K562 (cell line): ENCODE data around the gene PHAX. TPM values are rescaled to one million over a fixed set of nuclear protein-coding genes. Genes with fewer than 3 reads are reported as not detected.

Experiments used
- FOXK1 ChIP-seq: sonication (generic); formaldehyde crosslinking; IDR thresholded peaks from 2 replicates; pipeline ENCODE4 v1.8.0; 2022; ENCODE audit warnings: missing genetic modification reagents, mild to moderate bottlenecking, borderline replicate concordance
- HCFC1 ChIP-seq: IDR thresholded peaks from 2 replicates; pipeline ENCODE4 v1.6.1; 2012; ENCODE audit warnings: low read depth, low read length, improper control_type of control experiment
- NBN ChIP-seq: fragments of 450-650 bp; IDR thresholded peaks from 2 replicates; pipeline ENCODE4 v1.6.1; 2016; ENCODE audit warnings: low read depth, mild to moderate bottlenecking
- SLC30A9 ChIP-seq: fragments of 250-450 bp; sonication (Bioruptor Pico); IDR thresholded peaks from 2 replicates; pipeline ENCODE4 v1.8.0; 2022; ENCODE audit warnings: mild to moderate bottlenecking, moderate library complexity
- SPI1 ChIP-seq: IDR thresholded peaks from 2 replicates; pipeline ENCODE4 v1.6.1; 2011; ENCODE audit warnings: low read depth, low read length, control low read depth, borderline replicate concordance
- TBP ChIP-seq: optimal IDR thresholded peaks from 2 replicates; pipeline ENCODE3; 2011; ENCODE audit warnings: low read depth, low read length, improper control_type of control experiment
- TCFL5 ChIP-seq: fragments of 250-450 bp; sonication (Bioruptor Pico); conservative IDR thresholded peaks from 2 replicates; pipeline ENCODE4 v1.6.1; 2021; ENCODE audit warnings: mild to moderate bottlenecking, moderate library complexity, matching md5 sums
- THAP12 ChIP-seq: fragments of 250-450 bp; sonication (Bioruptor Pico); IDR thresholded peaks from 2 replicates; pipeline ENCODE4 v1.9.0; 2021; ENCODE audit warnings: mild to moderate bottlenecking, inconsistent platforms
- ZNF318 ChIP-seq, 2 experiments: fragments of 450-650 bp; IDR thresholded peaks; 2 replicates each; pipeline ENCODE4 v1.6.1; 2016; ENCODE audit warnings: mild to moderate bottlenecking in 2 of 2, borderline replicate concordance in 1 of 2, low read depth in 1 of 2, moderate library complexity in 1 of 2
- ZNF764 ChIP-seq: fragments of 250-450 bp; sonication (Bioruptor Pico); IDR thresholded peaks from 2 replicates; pipeline ENCODE4 v1.4.0; 2020; ENCODE audit warnings: low read depth, mild to moderate bottlenecking, moderate library complexity
- ZNF778 ChIP-seq: fragments of 450-650 bp; formaldehyde crosslinking; IDR thresholded peaks from 2 replicates; pipeline ENCODE4 v1.4.0; 2020; ENCODE audit warnings: mild to moderate bottlenecking, moderate library complexity
- polyA plus RNA-seq, 8 experiments: library from polyadenylated mRNA; depleted of rRNA in 4 of 8; stranded (reverse) in 5 of 8; unstranded in 3 of 8; fragments of >200 nt; fragmentation: Nextera tagmentation in 2 of 8; fragmentation: Illumina TruSeq in 1 of 8; extraction: Ambion mirVana in 2 of 8; extraction: Trizol in 1 of 8; gene quantifications; 2 replicates each; pipeline versions ENCODE4 v1.2.1 to v1.2.3, GENCODE V29; 2011 to 2014; ENCODE audit warnings: inconsistent platforms in 1 of 8, missing spikeins in 1 of 8
- total RNA-seq, 7 experiments: library from RNA; depleted of rRNA in 6 of 7; stranded (reverse); fragments of >200 nt in 6 of 7; fragmentation: Illumina TruSeq in 2 of 7; extraction: Trizol in 2 of 7; gene quantifications; 2 replicates each; pipeline versions ENCODE4 v1.2.1 to v1.2.3, GENCODE V29; 2011 to 2021; ENCODE audit warnings: low replicate concordance in 1 of 7
- TF ChIP-seq, protein P1 (sequence below): fragments of 250-450 bp; sonication (Bioruptor Pico); IDR thresholded peaks from 2 replicates; pipeline ENCODE4 v1.5.0; 2021; ENCODE audit warnings: mild to moderate bottlenecking, moderate library complexity

PHAX gene
- total and polyA plus RNA-seq, 9 of the 15 experiments (the other 6 are each of a cell fraction or from before 2014, with no cell fraction given) = 20.2 to 59.8 (median 43.5) TPM

DNA sequence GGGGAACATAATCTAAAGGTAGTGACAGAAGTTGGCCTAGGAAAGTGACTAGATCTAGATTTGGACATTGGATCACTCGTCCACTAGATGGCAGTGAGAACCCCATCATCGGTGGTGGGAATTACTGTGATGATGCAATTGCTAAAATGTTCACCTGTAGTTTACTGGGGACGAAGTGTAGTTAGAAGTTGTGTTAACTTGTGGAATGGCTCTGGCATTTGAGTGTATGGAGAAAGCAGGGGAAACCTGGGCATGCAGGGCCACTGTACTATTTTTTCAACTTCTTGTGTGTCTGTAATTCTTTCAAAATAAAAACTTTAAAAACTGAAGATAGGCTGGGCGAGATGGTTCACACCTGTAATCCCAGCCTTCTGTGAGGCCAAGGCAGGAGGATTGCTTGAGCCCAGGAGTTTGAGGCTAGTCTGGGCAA lies 75.5 kb downstream of the PHAX start (continued):
- TF ChIP-seq ZNF318 (IDR thresholded peaks at IDR 0.05; ENCODE audit: borderline replicate concordance in 1 of 2, low read depth in 1 of 2) (no peak), ZNF764 (CRISPR knock-in tag) (no peak), SLC30A9 (no peak), TBP (no peak), FOXK1 (CRISPR knock-in tag) (no peak), TCFL5 (CRISPR knock-in tag) (no peak), ZNF778 (CRISPR knock-in tag) (no peak), THAP12 (CRISPR knock-in tag) (no peak), HCFC1 (0 out of 2 replicates have a peak, but pooled peaks have one; percentile 10), NBN (no peak), SPI1 (no peak)
- TF ChIP-seq, protein P1, sequence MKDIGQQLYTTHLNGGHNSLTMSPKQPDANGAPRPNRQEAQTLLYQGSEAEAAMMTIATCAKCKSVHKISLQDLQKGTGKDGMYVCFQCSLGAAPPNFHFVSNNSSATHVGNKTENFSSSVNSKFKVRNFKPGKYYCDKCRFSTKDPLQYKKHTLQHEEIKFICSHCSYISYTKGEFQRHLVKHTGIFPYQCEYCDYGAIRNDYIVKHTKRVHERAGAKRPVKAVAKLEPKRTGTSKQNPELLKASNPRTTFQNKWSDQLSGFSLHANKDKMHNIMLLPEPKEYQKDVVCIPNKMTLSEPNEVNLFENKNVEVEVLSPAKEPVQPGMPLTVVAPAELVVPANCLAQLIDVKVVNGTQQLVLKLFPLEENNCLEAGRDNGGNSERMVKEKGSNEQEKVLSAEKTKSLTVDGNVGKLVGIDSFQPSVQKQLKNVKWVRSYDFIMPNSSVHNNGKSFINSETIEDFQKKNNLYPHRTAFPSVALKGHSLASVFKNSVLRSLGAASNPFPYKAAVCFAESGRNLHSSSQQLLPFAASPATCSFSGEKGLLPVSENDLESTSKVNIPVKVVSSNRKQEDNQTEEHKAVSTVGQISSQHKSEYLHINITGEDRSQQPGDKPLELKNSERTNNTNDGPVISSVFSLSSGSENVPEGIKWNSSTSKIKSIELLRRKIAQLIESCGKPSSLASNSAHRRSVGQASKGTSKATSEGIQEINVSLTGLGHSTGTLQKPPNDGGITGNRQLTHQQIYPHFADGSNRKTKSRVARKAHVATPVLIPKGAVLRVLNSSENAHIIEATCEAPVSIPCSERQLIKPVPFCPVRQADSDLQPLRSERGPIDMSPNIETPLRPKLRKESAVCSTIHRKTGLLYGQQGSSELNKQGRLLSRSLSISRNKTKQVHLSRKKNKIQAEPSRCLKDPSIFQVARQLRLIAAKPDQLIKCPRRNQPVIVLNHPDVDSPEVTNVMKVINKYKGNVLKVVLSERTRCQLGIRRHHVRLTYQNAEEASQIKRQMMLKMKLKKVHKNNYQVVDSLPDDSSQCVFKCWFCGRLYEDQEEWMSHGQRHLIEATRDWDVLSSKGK (CRISPR knock-in tag) = no peak
